Erythroblast (primary cell): ENCODE measurements around the gene ARL4D.

Experiments
- GATA1 ChIP-seq: IDR thresholded peaks from 2 replicates; pipeline ENCODE4 v1.6.1; 2011; ENCODE audit warnings: low read depth, mild to moderate bottlenecking, control low read depth, low read length, moderate library complexity
- POLR2A ChIP-seq: IDR thresholded peaks from 2 replicates; pipeline ENCODE4 v1.6.1; 2011; ENCODE audit warnings: mild to moderate bottlenecking, low read length

DNA sequence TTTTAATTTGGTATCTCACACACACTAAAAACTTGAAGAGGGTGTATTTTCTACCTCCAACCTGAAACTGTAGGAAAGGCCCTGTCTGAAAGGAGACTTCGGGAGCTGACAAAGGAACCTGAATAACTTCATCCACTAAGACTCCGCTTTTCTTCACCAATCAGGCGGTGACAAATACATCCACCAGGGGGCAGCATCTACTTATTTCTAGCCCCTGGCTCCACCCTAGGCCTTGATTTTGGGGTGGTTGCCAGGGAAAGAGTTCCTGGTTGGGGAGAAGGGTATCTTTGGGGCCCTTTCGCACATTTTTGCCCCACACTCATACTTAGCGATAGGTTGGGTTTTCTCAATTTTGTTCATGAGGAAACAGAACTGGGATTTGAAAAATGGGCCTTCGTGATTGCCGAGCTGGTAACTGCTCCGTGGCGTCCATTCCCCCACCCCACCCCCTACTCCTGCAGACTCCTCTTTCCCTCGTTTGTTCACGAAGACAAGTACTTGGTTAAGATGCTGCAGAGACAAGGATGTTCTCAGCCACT lies 4.8 kb upstream of the ARL4D start:
- TF ChIP-seq POLR2A (no peak), GATA1 (no peak)
